WTC11 (cell line): ENCODE data around the gene MRFAP1L1. TPM values are rescaled to one million over a fixed set of nuclear protein-coding genes. Genes with fewer than 3 reads are reported as not detected.

Experiments used
- ATAC-seq: fragments of 200-7000 bp; cut with Tn5 transposase; 2 replicates; pipeline ENCODE4 v1.10.0; 2021; ENCODE audit warnings: mild to moderate bottlenecking, moderate library complexity
- CTCF ChIA-PET: fragments of 300-600 bp; sonication (Branson Sonifier 250); formaldehyde crosslinking; loops from one replicate; lab custom pipeline; 2021; ENCODE audit warnings: antibody characterized with exemption; lab: Charles Lee
- POLR2A ChIA-PET: fragments of 350-600 bp; sonication (Branson Sonifier 250); formaldehyde crosslinking; loops from one replicate; lab custom pipeline; 2021; ENCODE audit warnings: antibody characterized with exemption; lab: Charles Lee
- DNase-seq: peaks from one replicate; pipeline ENCODE4 v3.0.0; 2021; ENCODE audit warnings: low spot score
- H3K27ac Mint-ChIP-seq: 2 replicates; pipeline ENCODE4 v1.8.0; 2021; ENCODE audit warnings: mixed read lengths
- H3K27me3 Mint-ChIP-seq: 2 replicates; pipeline ENCODE4 v1.8.0; 2021; ENCODE audit warnings: low read depth, mild to moderate bottlenecking, moderate library complexity, mixed read lengths
- H3K36me3 Mint-ChIP-seq: 2 replicates; pipeline ENCODE4 v1.8.0; 2021; ENCODE audit warnings: mixed read lengths
- H3K4me1 Mint-ChIP-seq: 2 replicates; pipeline ENCODE4 v1.8.0; 2022; ENCODE audit warnings: mixed read lengths
- H3K4me3 Mint-ChIP-seq: 2 replicates; pipeline ENCODE4 v1.8.0; 2021; ENCODE audit warnings: mild to moderate bottlenecking, moderate library complexity, mixed read lengths
- H3K9me3 Mint-ChIP-seq: 2 replicates; pipeline ENCODE4 v1.8.0; 2021; ENCODE audit warnings: mixed read lengths
- AR ChIP-seq: fragments of 250-450 bp; sonication (Bioruptor Pico); IDR thresholded peaks from 2 replicates; pipeline ENCODE4 v1.9.0; 2021; ENCODE audit warnings: mild to moderate bottlenecking
- ATF1 ChIP-seq: sonication (generic); formaldehyde crosslinking; IDR thresholded peaks from 2 replicates; pipeline ENCODE4 v1.8.1; 2023; ENCODE audit warnings: mild to moderate bottlenecking, moderate library complexity, missing genetic modification reagents
- CBFB ChIP-seq: sonication (generic); formaldehyde crosslinking; IDR thresholded peaks from 2 replicates; pipeline ENCODE4 v1.8.1; 2022; ENCODE audit warnings: mild to moderate bottlenecking, low read depth, missing genetic modification reagents
- CREM ChIP-seq: sonication (generic); formaldehyde crosslinking; IDR thresholded peaks from 2 replicates; pipeline ENCODE4 v1.8.1; 2022; ENCODE audit warnings: mild to moderate bottlenecking, missing genetic modification reagents, moderate library complexity
- E2F1 ChIP-seq: sonication (generic); formaldehyde crosslinking; IDR thresholded peaks from 2 replicates; pipeline ENCODE4 v1.8.0; 2022; ENCODE audit warnings: mild to moderate bottlenecking, missing genetic modification reagents
- E2F4 ChIP-seq: sonication (generic); formaldehyde crosslinking; IDR thresholded peaks from 2 replicates; pipeline ENCODE4 v1.8.1; 2022; ENCODE audit warnings: low read depth, mild to moderate bottlenecking, moderate library complexity, missing genetic modification reagents, borderline replicate concordance
- ESRRA ChIP-seq: sonication (generic); formaldehyde crosslinking; IDR thresholded peaks from 2 replicates; pipeline ENCODE4 v1.8.1; 2022; ENCODE audit warnings: mild to moderate bottlenecking, missing genetic modification reagents, borderline replicate concordance
- FOXJ3 ChIP-seq: sonication (generic); formaldehyde crosslinking; IDR thresholded peaks from 2 replicates; pipeline ENCODE4 v1.9.0; 2021; ENCODE audit warnings: missing genetic modification reagents, mild to moderate bottlenecking, borderline replicate concordance
- FOXK1 ChIP-seq: sonication (generic); formaldehyde crosslinking; IDR thresholded peaks from 2 replicates; pipeline ENCODE4 v1.8.0; 2022; ENCODE audit warnings: mild to moderate bottlenecking, moderate library complexity, missing genetic modification reagents
- OVOL2 ChIP-seq: fragments of 250-450 bp; sonication (Bioruptor Pico); IDR thresholded peaks from 2 replicates; pipeline ENCODE4 v1.9.0; 2021; ENCODE audit warnings: mild to moderate bottlenecking, borderline replicate concordance
- SMAD3 ChIP-seq: sonication (generic); formaldehyde crosslinking; IDR thresholded peaks from 2 replicates; pipeline ENCODE4 v1.8.0; 2022; ENCODE audit warnings: missing genetic modification reagents, mild to moderate bottlenecking, borderline replicate concordance
- ZNF232 ChIP-seq: sonication (generic); formaldehyde crosslinking; IDR thresholded peaks from 2 replicates; pipeline ENCODE4 v1.8.0; 2022; ENCODE audit warnings: mild to moderate bottlenecking, missing genetic modification reagents
- ZNF263 ChIP-seq: sonication (generic); formaldehyde crosslinking; IDR thresholded peaks from 2 replicates; pipeline ENCODE4 v1.8.1; 2022; ENCODE audit warnings: low read depth, mild to moderate bottlenecking, moderate library complexity, missing genetic modification reagents
- ZNF396 ChIP-seq: fragments of 250-450 bp; sonication (Bioruptor Pico); IDR thresholded peaks from 2 replicates; pipeline ENCODE4 v1.8.0; 2021; ENCODE audit warnings: mild to moderate bottlenecking, moderate library complexity, borderline replicate concordance
- ZNF532 ChIP-seq: fragments of 250-450 bp; sonication (Bioruptor Pico); IDR thresholded peaks from 2 replicates; pipeline ENCODE4 v1.9.0; 2021; ENCODE audit warnings: mild to moderate bottlenecking, borderline replicate concordance
- ZNF671 ChIP-seq: fragments of 250-450 bp; sonication (Bioruptor Pico); IDR thresholded peaks from 2 replicates; pipeline ENCODE4 v1.8.0; 2021; ENCODE audit warnings: mild to moderate bottlenecking
- total RNA-seq: library from RNA; stranded (reverse); gene quantifications from 3 replicates; pipeline ENCODE4 v1.2.3, GENCODE V29; 2021
- TF ChIP-seq, protein P1 (sequence below): sonication (generic); formaldehyde crosslinking; IDR thresholded peaks from 2 replicates; pipeline ENCODE4 v1.8.0; 2023; ENCODE audit warnings: missing genetic modification reagents, mild to moderate bottlenecking, borderline replicate concordance
- TF ChIP-seq, protein P2 (sequence below): fragments of 250-450 bp; sonication (Bioruptor Pico); IDR thresholded peaks from 2 replicates; pipeline ENCODE4 v1.9.0; 2021; ENCODE audit warnings: mild to moderate bottlenecking
- TF ChIP-seq, protein P3 (sequence below): fragments of 250-450 bp; sonication (Bioruptor Pico); IDR thresholded peaks from 2 replicates; pipeline ENCODE4 v1.8.0; 2021; ENCODE audit warnings: mild to moderate bottlenecking

MRFAP1L1 gene
- total RNA-seq, 1 experiment from 2014 or later: 54.4 TPM

DNA sequence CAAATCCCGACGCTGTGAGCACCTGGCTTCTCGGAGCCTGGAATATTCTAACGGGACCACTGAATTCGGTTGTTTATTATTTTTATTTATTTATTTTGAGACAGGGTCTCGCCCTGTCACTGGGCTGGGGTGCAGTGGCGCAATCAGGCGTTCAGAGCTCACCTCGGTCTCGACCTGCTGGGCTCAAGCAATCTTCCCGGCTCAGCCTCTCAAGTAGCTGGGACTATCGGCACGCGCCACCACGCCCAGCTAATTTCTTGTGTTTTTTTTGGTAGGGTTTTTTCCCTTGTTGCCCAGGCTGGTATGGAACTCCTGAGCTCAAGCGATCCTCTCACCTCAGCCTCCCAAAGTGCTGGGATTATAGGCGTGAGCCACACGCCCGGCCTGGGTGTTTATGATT lies 37.5 kb downstream of the MRFAP1L1 start (continued):
- TF ChIP-seq AR (CRISPR knock-in tag): no peak
- TF ChIP-seq CBFB: no peak
- TF ChIP-seq ZNF232 (CRISPR knock-in tag): no peak
- TF ChIP-seq OVOL2 (CRISPR knock-in tag): no peak
- TF ChIP-seq, protein P1, sequence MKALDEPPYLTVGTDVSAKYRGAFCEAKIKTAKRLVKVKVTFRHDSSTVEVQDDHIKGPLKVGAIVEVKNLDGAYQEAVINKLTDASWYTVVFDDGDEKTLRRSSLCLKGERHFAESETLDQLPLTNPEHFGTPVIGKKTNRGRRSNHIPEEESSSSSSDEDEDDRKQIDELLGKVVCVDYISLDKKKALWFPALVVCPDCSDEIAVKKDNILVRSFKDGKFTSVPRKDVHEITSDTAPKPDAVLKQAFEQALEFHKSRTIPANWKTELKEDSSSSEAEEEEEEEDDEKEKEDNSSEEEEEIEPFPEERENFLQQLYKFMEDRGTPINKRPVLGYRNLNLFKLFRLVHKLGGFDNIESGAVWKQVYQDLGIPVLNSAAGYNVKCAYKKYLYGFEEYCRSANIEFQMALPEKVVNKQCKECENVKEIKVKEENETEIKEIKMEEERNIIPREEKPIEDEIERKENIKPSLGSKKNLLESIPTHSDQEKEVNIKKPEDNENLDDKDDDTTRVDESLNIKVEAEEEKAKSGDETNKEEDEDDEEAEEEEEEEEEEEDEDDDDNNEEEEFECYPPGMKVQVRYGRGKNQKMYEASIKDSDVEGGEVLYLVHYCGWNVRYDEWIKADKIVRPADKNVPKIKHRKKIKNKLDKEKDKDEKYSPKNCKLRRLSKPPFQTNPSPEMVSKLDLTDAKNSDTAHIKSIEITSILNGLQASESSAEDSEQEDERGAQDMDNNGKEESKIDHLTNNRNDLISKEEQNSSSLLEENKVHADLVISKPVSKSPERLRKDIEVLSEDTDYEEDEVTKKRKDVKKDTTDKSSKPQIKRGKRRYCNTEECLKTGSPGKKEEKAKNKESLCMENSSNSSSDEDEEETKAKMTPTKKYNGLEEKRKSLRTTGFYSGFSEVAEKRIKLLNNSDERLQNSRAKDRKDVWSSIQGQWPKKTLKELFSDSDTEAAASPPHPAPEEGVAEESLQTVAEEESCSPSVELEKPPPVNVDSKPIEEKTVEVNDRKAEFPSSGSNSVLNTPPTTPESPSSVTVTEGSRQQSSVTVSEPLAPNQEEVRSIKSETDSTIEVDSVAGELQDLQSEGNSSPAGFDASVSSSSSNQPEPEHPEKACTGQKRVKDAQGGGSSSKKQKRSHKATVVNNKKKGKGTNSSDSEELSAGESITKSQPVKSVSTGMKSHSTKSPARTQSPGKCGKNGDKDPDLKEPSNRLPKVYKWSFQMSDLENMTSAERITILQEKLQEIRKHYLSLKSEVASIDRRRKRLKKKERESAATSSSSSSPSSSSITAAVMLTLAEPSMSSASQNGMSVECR (CRISPR knock-in tag): no peak

- Mint-ChIP-seq H3K27ac (no peak overlapping the region), H3K27me3 (peaks cover 35% of the 10 kb centered on the region), H3K36me3 (peaks cover 19% of the 10 kb centered on the region), H3K4me1 (peaks cover 25% of the 10 kb centered on the region), H3K4me3 (no peak overlapping the region), H3K9me3 (peaks cover 3% of the 10 kb centered on the region; the same call in 1 of the 2 replicates)
- POLR2A ChIA-PET: no interaction called here
- DNase-seq (no peak), ATAC-seq (no peak)
- CTCF ChIA-PET: interaction anchor here (4.6 kb wide), 1 partner anchor 8 kb away, joined by 56 read pairs; no protein-coding TSS in a partner anchor
- TF ChIP-seq FOXJ3 (CRISPR knock-in tag) (no peak), ZNF671 (CRISPR knock-in tag) (no peak), E2F1 (no peak), FOXK1 (CRISPR knock-in tag) (no peak), ZNF263 (CRISPR knock-in tag) (no peak), ATF1 (CRISPR knock-in tag) (no peak), ZNF532 (CRISPR knock-in tag) (no peak), CREM (CRISPR knock-in tag) (no peak), ZNF396 (CRISPR knock-in tag) (no peak), SMAD3 (no peak), E2F4 (CRISPR knock-in tag) (no peak), ESRRA (CRISPR knock-in tag) (no peak)
- TF ChIP-seq, protein P2, sequence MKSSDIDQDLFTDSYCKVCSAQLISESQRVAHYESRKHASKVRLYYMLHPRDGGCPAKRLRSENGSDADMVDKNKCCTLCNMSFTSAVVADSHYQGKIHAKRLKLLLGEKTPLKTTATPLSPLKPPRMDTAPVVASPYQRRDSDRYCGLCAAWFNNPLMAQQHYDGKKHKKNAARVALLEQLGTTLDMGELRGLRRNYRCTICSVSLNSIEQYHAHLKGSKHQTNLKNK (CRISPR knock-in tag): no peak
- TF ChIP-seq, protein P3, sequence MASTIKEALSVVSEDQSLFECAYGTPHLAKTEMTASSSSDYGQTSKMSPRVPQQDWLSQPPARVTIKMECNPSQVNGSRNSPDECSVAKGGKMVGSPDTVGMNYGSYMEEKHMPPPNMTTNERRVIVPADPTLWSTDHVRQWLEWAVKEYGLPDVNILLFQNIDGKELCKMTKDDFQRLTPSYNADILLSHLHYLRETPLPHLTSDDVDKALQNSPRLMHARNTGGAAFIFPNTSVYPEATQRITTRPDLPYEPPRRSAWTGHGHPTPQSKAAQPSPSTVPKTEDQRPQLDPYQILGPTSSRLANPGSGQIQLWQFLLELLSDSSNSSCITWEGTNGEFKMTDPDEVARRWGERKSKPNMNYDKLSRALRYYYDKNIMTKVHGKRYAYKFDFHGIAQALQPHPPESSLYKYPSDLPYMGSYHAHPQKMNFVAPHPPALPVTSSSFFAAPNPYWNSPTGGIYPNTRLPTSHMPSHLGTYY: no peak
Measured at GRCh38 chr4:6671648-6672047, 38.0 kb downstream of the MRFAP1L1 start.
